Neural crest cell (in vitro differentiated cells): Measurements from ENCODE around the gene NFE2L3. TPM values are rescaled to one million over a fixed set of nuclear protein-coding genes. Genes with fewer than 3 reads are reported as not detected.

Experiments used
- DNase-seq: peaks from one replicate; pipeline ENCODE4 v3.0.0; 2021; ENCODE audit warnings: low read depth, mixed read lengths, low spot score
- H3K27ac Mint-ChIP-seq: one replicate; pipeline ENCODE4 v1.8.0; 2021; ENCODE audit warnings: mild to moderate bottlenecking, mixed read lengths; ENCODE audit not compliant: unreplicated experiment
- H3K27me3 Mint-ChIP-seq: 2 replicates; pipeline ENCODE4 v1.8.0; 2021; ENCODE audit warnings: low read depth, mild to moderate bottlenecking, mixed read lengths
- H3K36me3 Mint-ChIP-seq: 2 replicates; pipeline ENCODE4 v1.8.0; 2021; ENCODE audit warnings: low read depth, mild to moderate bottlenecking, mixed read lengths
- H3K4me1 Mint-ChIP-seq: 2 replicates; pipeline ENCODE4 v1.8.0; 2021; ENCODE audit warnings: mixed read lengths
- H3K4me3 Mint-ChIP-seq: one replicate; pipeline ENCODE4 v1.8.0; 2021; ENCODE audit warnings: mild to moderate bottlenecking, mixed read lengths
- H3K9me3 Mint-ChIP-seq: 2 replicates; pipeline ENCODE4 v1.8.0; 2021; ENCODE audit warnings: mixed read lengths
- total RNA-seq: library from RNA; stranded (reverse); gene quantifications from 2 replicates; pipeline ENCODE4 v1.2.1, GENCODE V29; 2021
- TF ChIP-seq, protein P1 (sequence below): fragments of 200-600 bp; sonication (generic); conservative IDR thresholded peaks from 2 replicates; pipeline ENCODE4 v1.5.0; 2021; ENCODE audit warnings: antibody characterized with exemption, mild to moderate bottlenecking

NFE2L3 gene
- total RNA-seq, 1 donor from 2014 or later: 2.4 TPM

DNA sequence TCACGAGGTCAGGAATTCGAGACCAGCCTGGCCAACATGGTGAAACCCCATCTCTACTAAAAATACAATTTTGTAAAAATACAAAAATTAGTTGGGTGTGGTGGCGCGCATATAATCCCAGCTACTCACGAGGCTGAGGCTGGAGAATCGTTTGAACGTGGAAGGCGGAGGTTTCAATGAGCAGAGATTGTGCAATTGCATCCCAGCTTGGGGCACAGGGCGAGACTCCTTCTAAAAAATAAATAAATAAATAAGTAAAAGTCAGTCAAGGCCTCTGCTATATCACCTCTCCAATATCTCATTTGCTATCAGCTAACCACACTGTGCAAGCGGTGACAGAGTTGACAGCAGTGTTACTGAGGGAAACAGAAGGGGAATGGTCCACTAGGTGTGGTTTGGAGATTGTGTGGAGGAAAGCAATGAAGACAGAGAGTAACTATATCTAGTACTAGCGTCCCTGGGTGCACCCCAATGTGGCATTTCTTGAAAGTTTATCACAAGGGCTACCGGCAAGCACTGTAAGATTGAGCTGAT, 20.9 kb upstream of the NFE2L3 start:
- Mint-ChIP-seq H3K36me3 (no peaks in the 10 kb centered on the region), H3K27me3 (peaks cover 2% of the 10 kb centered on the region), H3K4me3 (no peak overlapping the region), H3K9me3 (peaks cover 3% of the 10 kb centered on the region), H3K27ac (no peak overlapping the region), H3K4me1 (no peaks in the 10 kb centered on the region)
- no peak for DNase-seq
- TF ChIP-seq, protein P1, sequence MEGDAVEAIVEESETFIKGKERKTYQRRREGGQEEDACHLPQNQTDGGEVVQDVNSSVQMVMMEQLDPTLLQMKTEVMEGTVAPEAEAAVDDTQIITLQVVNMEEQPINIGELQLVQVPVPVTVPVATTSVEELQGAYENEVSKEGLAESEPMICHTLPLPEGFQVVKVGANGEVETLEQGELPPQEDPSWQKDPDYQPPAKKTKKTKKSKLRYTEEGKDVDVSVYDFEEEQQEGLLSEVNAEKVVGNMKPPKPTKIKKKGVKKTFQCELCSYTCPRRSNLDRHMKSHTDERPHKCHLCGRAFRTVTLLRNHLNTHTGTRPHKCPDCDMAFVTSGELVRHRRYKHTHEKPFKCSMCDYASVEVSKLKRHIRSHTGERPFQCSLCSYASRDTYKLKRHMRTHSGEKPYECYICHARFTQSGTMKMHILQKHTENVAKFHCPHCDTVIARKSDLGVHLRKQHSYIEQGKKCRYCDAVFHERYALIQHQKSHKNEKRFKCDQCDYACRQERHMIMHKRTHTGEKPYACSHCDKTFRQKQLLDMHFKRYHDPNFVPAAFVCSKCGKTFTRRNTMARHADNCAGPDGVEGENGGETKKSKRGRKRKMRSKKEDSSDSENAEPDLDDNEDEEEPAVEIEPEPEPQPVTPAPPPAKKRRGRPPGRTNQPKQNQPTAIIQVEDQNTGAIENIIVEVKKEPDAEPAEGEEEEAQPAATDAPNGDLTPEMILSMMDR: no peak

DNA sequence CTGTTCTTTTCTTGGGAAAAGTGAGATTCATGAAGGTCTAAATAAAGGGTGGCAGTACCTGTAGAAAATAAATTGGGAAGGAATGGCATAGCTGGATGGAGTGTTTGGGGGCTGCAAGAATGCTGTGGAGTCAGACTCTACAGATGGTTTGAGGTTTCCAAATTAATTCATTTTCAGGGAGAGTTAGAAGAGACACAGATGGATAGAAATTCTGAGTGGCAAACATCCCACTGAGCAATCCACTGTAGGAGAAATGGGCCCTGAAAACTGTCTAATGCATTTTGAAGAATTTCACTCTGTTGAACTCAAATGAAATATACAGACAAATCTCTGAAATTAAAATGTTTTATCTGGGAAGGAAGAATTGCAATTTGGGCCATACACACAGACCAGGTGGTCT, 16.9 kb upstream of the NFE2L3 start:
- Mint-ChIP-seq H3K9me3 (peaks cover 3% of the 10 kb centered on the region), H3K27me3 (peaks cover 2% of the 10 kb centered on the region), H3K27ac (no peak overlapping the region), H3K4me1 (no peaks in the 10 kb centered on the region), H3K4me3 (no peak overlapping the region), H3K36me3 (no peaks in the 10 kb centered on the region)
- TF ChIP-seq, protein P1: no peak
- DNase-seq: no peak

- H3K9me3 Mint-ChIP-seq: peaks cover 3% of the 10 kb centered on the region
- H3K27me3 Mint-ChIP-seq: peaks cover 2% of the 10 kb centered on the region
- TF ChIP-seq, protein P1: no peak
- H3K4me1 Mint-ChIP-seq: no peaks in the 10 kb centered on the region
- H3K4me3 Mint-ChIP-seq: no peak overlapping the region
- no peak overlapping the region for H3K27ac Mint-ChIP-seq
- no peaks in the 10 kb centered on the region for H3K36me3 Mint-ChIP-seq
- no peak for DNase-seq
Observed at GRCh38 chr7:26135551-26135950, 16.4 kb upstream of the NFE2L3 start.

- Mint-ChIP-seq H3K27me3 (peaks cover under 1% of the 10 kb centered on the region), H3K4me3 (no peak overlapping the region), H3K27ac (no peak overlapping the region), H3K36me3 (no peaks in the 10 kb centered on the region), H3K4me1 (no peaks in the 10 kb centered on the region), H3K9me3 (peaks cover under 1% of the 10 kb centered on the region)
- no peak for DNase-seq
- TF ChIP-seq, protein P1: no peak
Observed at GRCh38 chr7:26136831-26137230, 15.2 kb upstream of the NFE2L3 start.

- DNase-seq: no peak
Observed at GRCh38 chr7:26140380-26140779, 11.6 kb upstream of the NFE2L3 start.

More at GRCh38 chr7:26140380-26140779, 11.6 kb upstream of the NFE2L3 start:
- H3K9me3 Mint-ChIP-seq: no peaks in the 10 kb centered on the region
- peaks cover 5% of the 10 kb centered on the region for H3K4me1 Mint-ChIP-seq
- no peak overlapping the region for H3K4me3 Mint-ChIP-seq
- TF ChIP-seq, protein P1: no peak
- no peak overlapping the region for H3K27ac Mint-ChIP-seq
- no peaks in the 10 kb centered on the region for H3K36me3 Mint-ChIP-seq
- no peaks in the 10 kb centered on the region for H3K27me3 Mint-ChIP-seq
